Vagina (tissue), 2 donors: ENCODE measurements around the gene ANKRD49. TPM values are rescaled to one million over a fixed set of nuclear protein-coding genes. Genes with fewer than 3 reads are reported as not detected.

Experiments used
- DNase-seq, 2 donors: peaks; one replicate each; pipeline ENCODE4 v3.0.0-alpha.2; 2017; ENCODE audit errors: extremely low spot score in 2 of 2
- H3K27ac ChIP-seq: fragments of 200-600 bp; sonication (generic); one replicate; pipeline ENCODE4 v1.5.1; 2019
- H3K27me3 ChIP-seq: fragments of 200-600 bp; sonication (generic); one replicate; pipeline ENCODE4 v1.5.1; 2019
- H3K36me3 ChIP-seq, 2 donors: fragments of 200-600 bp; sonication (generic); one replicate each; pipeline ENCODE4 v1.5.1; 2017 to 2019
- H3K4me1 ChIP-seq: fragments of 200-600 bp; sonication (generic); one replicate; pipeline ENCODE4 v1.5.1; 2019
- H3K4me3 ChIP-seq, 2 donors: fragments of 200-600 bp; sonication (generic); 1 replicate in 1 of 2; 2 replicates in 1 of 2; pipeline ENCODE4 v1.5.1; 2016 to 2019
- H3K9me3 ChIP-seq: fragments of 200-600 bp; sonication (generic); one replicate; pipeline ENCODE4 v1.5.1; 2019
- POLR2A ChIP-seq, 2 donors: fragments of 450-650 bp; IDR thresholded peaks; one replicate each; pipeline ENCODE4 v1.6.1; 2017; ENCODE audit warnings: antibody characterized with exemption in 2 of 2, mild to moderate bottlenecking in 2 of 2, moderate library complexity in 2 of 2
- POLR2AphosphoS5 ChIP-seq, 2 donors: sonication (generic); formaldehyde crosslinking; IDR thresholded peaks; one replicate each; pipeline ENCODE4 v1.9.0; 2017; ENCODE audit warnings: antibody characterized with exemption in 2 of 2, mild to moderate bottlenecking in 2 of 2, low read depth in 1 of 2; ENCODE audit not compliant: insufficient read depth in 1 of 2
- intact Hi-C: fragments of 100-400 bp; cut with DNase I; formaldehyde crosslinking; loops from one replicate; pipeline ENCODE4 v1.15.1; 2023
- total RNA-seq: library from RNA; depleted of rRNA; stranded (reverse); fragments of >200 nt; gene quantifications from one replicate; pipeline ENCODE4 v1.2.3, GENCODE V29; 2016
- TF ChIP-seq, protein P1 (sequence below), 3 experiments: fragments of 450-650 bp in 2 of 3; fragments of 200-600 bp in 1 of 3; sonication (generic) in 1 of 3; IDR thresholded peaks; one replicate each; pipeline ENCODE4 v1.5.1; 2017 to 2019; ENCODE audit warnings: antibody characterized with exemption in 3 of 3, mild to moderate bottlenecking in 2 of 3, moderate library complexity in 2 of 3

ANKRD49 gene
- total RNA-seq, 1 donor from 2014 or later, result 12.5 TPM

DNA sequence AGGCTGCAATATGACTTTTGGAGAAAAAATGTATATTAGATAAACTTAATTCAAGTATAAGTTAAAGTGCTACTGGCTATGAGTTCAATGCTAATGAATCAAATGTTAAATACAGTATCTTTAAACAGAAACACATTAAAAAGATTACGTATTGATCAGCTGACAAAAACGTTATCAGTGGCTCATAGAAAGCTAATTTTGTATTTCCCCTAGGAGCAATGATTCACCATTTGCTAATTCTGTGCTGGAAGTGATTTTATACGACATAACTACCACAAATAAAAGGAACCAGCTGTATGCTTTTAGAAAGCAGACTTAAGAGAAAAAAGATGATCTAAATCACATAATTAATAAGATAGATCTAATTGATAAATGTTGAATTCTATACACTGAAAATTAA is 43.7 kb upstream of the ANKRD49 start:
- TF ChIP-seq POLR2AphosphoS5 (IDR thresholded peaks at IDR 0.05; ENCODE audit: insufficient read depth in 1 of 2, low read depth in 1 of 2) (no peak), POLR2A (IDR thresholded peaks at IDR 0.05) (no peak)
- TF ChIP-seq, protein P1, sequence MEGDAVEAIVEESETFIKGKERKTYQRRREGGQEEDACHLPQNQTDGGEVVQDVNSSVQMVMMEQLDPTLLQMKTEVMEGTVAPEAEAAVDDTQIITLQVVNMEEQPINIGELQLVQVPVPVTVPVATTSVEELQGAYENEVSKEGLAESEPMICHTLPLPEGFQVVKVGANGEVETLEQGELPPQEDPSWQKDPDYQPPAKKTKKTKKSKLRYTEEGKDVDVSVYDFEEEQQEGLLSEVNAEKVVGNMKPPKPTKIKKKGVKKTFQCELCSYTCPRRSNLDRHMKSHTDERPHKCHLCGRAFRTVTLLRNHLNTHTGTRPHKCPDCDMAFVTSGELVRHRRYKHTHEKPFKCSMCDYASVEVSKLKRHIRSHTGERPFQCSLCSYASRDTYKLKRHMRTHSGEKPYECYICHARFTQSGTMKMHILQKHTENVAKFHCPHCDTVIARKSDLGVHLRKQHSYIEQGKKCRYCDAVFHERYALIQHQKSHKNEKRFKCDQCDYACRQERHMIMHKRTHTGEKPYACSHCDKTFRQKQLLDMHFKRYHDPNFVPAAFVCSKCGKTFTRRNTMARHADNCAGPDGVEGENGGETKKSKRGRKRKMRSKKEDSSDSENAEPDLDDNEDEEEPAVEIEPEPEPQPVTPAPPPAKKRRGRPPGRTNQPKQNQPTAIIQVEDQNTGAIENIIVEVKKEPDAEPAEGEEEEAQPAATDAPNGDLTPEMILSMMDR (IDR thresholded peaks at IDR 0.05), result no peak
- peaks cover 0 to 21% of the 10 kb centered on the region in 2 donors for H3K36me3 ChIP-seq
- intact Hi-C loops, result no loop called here
- no peaks in the 10 kb centered on the region for H3K9me3 ChIP-seq
- no peak for DNase-seq
- H3K27ac ChIP-seq, result no peak overlapping the region
- peaks cover 6% of the 10 kb centered on the region for H3K4me1 ChIP-seq
- no peaks in the 10 kb centered on the region for H3K27me3 ChIP-seq
- H3K4me3 ChIP-seq, result no peak overlapping the region

DNA sequence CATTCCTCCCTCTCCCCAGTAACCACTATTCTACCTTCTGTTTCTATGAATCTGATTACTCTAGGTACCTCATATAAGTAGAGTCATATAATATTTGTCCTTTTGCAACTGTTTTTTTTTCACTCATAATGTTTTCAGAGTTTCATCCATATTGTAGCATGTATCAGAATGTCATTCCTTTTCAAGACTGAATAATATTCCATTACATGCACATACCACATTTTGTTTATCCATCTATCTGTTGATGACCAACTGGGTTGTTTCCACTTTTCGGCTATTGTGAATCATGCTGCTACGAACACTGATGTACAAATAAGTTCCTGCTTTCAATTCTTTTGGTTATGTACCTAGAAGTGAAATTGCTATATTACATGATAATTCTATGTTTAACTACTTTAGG is 40.8 kb upstream of the ANKRD49 start:
- TF ChIP-seq POLR2A (IDR thresholded peaks at IDR 0.05) (no peak), POLR2AphosphoS5 (IDR thresholded peaks at IDR 0.05; ENCODE audit: insufficient read depth in 1 of 2, low read depth in 1 of 2) (no peak)
- TF ChIP-seq, protein P1 (IDR thresholded peaks at IDR 0.05), result no peak
- H3K36me3 ChIP-seq, result no peaks in the 10 kb centered on the region
- no peak overlapping the region for H3K4me3 ChIP-seq
- peaks cover 6% of the 10 kb centered on the region for H3K4me1 ChIP-seq
- no peaks in the 10 kb centered on the region for H3K27me3 ChIP-seq
- no peak overlapping the region for H3K27ac ChIP-seq
- DNase-seq, result no peak
- H3K9me3 ChIP-seq, result no peaks in the 10 kb centered on the region
- intact Hi-C loops, result no loop called here

DNA sequence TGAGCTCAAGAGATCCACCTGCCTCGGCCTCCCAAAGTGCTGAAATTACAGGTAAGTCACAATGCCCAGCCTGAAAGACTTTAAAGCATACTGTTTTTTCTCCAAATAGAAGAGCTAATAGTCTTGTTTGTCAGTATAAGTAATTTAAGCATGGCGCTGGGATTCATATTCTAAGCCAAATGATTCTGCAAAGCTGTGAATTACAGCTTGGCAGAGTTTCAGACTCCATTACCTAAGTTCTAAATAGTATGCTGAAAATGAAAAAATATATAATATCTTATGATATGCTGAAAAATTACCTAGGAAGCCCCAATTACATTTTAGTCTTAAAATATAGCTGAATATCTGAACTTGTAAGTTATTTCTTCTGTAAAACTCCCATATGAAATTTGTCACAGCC is 39.5 kb upstream of the ANKRD49 start:
- Histone ChIP-seq H3K36me3 (peaks cover 0 to under 1% of the 10 kb centered on the region in 2 donors), H3K4me1 (peaks cover 6% of the 10 kb centered on the region), H3K9me3 (no peaks in the 10 kb centered on the region), H3K27ac (no peak overlapping the region), H3K27me3 (no peaks in the 10 kb centered on the region), H3K4me3 (no peak overlapping the region)
- no peak for DNase-seq
- TF ChIP-seq POLR2AphosphoS5 (IDR thresholded peaks at IDR 0.05; ENCODE audit: insufficient read depth in 1 of 2, low read depth in 1 of 2) (no peak), POLR2A (IDR thresholded peaks at IDR 0.05) (no peak)
- TF ChIP-seq, protein P1 (IDR thresholded peaks at IDR 0.05), result no peak
- intact Hi-C loops, result no loop called here

DNA sequence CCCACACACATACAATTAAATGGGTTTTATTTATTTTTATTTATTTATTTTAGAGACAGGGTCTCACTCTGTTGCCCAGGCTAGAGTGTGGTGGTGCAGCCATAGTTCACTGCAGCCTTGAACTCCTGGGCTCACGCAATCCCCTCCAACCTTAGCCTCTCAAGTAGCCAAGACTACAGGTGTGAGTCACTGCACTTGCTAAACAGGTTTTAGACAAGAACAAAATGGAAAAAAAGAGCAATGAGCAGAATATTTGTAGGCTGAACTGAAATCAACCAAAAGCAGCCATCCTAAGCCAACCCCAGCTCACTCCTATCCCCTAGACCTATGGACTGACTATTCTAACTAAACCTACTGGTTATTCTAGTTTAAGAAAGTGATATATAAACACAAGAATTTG is 37.9 kb upstream of the ANKRD49 start:
- Histone ChIP-seq H3K4me3 (no peak overlapping the region), H3K9me3 (no peaks in the 10 kb centered on the region), H3K27me3 (no peaks in the 10 kb centered on the region), H3K4me1 (no peaks in the 10 kb centered on the region), H3K36me3 (peaks cover 3 to 14% of the 10 kb centered on the region in 2 donors), H3K27ac (no peak overlapping the region)
- no peak for DNase-seq
- TF ChIP-seq POLR2AphosphoS5 (IDR thresholded peaks at IDR 0.05; ENCODE audit: insufficient read depth in 1 of 2, low read depth in 1 of 2) (no peak), POLR2A (IDR thresholded peaks at IDR 0.05) (no peak)
- TF ChIP-seq, protein P1 (IDR thresholded peaks at IDR 0.05), result no peak
- intact Hi-C loops, result no loop called here

DNA sequence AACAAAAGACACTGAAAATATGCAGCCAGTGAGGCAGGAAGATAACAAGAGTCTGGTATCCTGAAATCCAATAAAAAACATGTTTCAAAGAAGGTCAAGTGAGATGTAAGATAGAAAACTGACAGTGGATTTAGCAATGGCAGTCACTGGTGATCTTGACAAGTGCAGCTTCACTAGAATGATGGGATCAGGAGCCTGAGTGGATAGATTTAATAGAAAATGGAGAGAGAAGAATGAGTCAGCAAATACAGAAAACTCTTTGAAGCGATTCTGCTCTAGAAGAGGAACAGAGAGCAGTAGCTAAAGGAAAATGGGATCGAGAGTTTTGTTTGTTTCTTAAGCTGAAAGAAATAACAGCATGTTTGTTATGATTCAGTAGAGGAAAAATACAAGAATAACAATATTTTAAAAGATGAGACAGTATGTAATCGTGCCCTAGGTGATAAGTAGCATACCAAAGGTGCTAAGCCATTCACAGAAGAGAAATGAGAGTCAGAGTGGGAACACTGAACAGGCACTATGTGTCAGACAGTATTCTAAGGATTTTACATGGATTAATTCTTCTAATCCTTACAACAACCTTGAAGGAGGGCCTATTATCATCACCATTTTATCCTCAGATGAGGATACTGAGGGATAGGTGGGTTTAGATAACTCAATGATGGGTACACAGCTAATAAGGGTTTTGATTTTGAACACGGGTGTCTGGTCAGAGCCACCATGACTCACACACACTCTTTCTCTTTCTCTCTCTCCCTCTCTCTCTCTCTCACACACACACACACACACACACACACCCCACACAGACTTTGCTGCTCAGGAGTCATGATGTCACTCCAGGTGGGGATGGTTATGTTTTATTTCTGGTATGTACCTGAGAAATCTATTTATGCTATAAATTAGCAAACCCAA is 36.4 kb upstream of the ANKRD49 start:
- H3K27ac ChIP-seq, result no peak overlapping the region
- peaks cover 3 to 18% of the 10 kb centered on the region in 2 donors for H3K36me3 ChIP-seq
- no peak overlapping the region for H3K4me3 ChIP-seq
- H3K4me1 ChIP-seq, result no peaks in the 10 kb centered on the region
- no peak for DNase-seq
- TF ChIP-seq POLR2A (IDR thresholded peaks at IDR 0.05), result no peak
- TF ChIP-seq, protein P1 (IDR thresholded peaks at IDR 0.05), result no peak
- TF ChIP-seq POLR2AphosphoS5 (IDR thresholded peaks at IDR 0.05; ENCODE audit: insufficient read depth in 1 of 2, low read depth in 1 of 2), result no peak
- H3K9me3 ChIP-seq, result no peaks in the 10 kb centered on the region
- no peaks in the 10 kb centered on the region for H3K27me3 ChIP-seq
- intact Hi-C loops, result no loop called here
